Stimulated activated CD4-positive, alpha-beta T cell treated with anti-CD3 and anti-CD28 coated beads, Interleukin-15, amount 100 ng/mL, for 1 hour (primary cell): Measurements from ENCODE around the gene SPCS3.
A peak's percentile ranks its signal among the peaks of the same experiment; 100 is the strongest.
"Not testable (repeated sequence)": the region's sequence is repeated elsewhere in the genome, so short reads cannot be mapped to it uniquely, and the experiment has no call there.

Source experiments
- DNase-seq, 2 donors: peaks; one replicate each; pipeline ENCODE4 v3.0.0-alpha.2; 2020; ENCODE audit warnings: low read depth in 1 of 2, low spot score in 1 of 2

The SPCS3 gene

GRCh38 chr4:176303938-176304337 is 15.8 kb upstream of the SPCS3 start:
- no peak for DNase-seq

DNA sequence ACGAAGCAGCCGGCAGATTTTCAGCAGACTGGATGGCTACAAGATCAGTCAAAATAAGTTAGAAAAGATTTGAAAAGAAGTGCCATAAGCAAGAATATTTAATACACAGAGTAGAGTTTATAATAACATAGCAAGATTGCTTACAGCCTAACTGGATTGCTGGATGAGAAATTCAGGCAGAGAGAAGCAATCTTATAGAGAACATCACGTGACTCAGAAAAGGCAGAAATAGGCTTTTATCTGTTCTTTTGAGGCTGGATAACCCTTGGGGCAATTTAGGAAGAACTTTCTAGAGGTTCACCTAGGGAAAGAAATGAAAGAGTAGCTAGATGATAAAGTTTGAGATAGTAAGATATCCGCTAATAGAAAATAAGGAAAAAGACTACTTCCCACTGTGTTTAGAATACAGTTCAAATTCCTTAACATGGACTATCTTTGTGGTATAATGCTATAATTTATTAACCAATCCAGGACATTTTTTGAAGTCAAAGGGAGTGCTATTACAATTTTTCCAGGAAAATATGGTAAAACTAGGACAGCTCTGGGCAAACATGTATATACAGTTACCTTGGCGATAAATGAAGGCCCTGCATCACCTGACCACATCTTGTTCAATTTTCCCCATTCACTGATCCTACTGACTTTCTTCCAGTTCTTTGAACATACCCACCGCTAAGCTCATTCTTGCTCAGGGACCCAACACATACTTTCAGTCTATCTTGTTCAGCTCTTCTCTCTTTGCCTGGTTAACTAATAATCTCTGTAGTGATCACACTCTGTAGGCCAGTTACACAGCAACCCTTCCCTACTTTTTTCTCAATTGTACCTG is 12.7 kb upstream of the SPCS3 start:
- no peak for DNase-seq

- DNase-seq, result no peak
These were observed 12.2 kb upstream of the SPCS3 start for GRCh38 chr4:176307666-176307930.

- DNase-seq, result no peak
These were observed 11.3 kb upstream of the SPCS3 start for GRCh38 chr4:176308441-176308840.

GRCh38 chr4:176309046-176309445 is 10.7 kb upstream of the SPCS3 start:
- no peak for DNase-seq

GRCh38 chr4:176309772-176310171 is 10.0 kb upstream of the SPCS3 start:
- DNase-seq, result no peak

GRCh38 chr4:176313596-176314336 is 6.0 kb upstream of the SPCS3 start:
- no peak for DNase-seq

- no peak for DNase-seq
These were observed 539 bp upstream of the SPCS3 start for GRCh38 chr4:176319151-176319703.

GRCh38 chr4:176320340-176320975 is 692 bp downstream of the SPCS3 start:
- DNase-seq, result peak; percentile 74 to 77

DNA sequence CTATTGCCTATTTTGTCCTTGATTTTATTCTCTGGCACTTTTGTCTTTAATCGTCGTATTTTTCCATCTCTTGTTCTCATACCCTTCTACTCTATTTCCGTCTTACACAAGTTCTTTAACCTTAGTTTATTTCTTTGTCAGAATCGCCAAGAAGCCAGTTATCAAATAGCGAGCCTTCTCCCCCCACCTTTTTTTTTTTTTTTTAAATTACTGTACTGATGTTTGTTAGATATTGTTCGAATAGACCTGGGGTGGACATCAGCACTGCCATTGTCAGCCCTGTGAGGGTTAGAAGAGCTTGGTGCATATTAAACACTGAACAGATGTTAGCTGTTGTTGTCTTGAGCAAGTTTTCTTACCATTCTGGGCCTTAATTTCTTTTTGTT is 1.2 kb downstream of the SPCS3 start:
- DNase-seq, result no peak

DNA sequence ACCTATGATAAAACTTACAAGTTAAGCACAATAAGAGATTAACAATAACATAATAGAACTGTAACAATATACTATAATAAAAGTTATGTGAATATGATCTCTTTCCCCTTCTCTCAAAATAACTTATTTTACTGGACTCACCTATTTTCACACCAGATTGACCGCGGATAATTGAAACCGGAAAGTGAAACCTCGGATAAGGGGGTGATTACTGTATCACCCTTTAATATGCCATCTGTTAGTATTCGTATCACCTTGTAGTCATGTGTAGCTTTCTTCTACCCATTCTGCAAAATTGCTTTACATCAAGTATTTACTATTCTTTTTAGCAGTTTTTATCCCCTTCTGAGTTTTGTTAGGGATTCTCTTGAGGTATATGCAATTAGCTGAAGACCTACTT is 1.8 kb downstream of the SPCS3 start:
- no peak for DNase-seq

GRCh38 chr4:176323511-176324160 is 3.9 kb downstream of the SPCS3 start:
- DNase-seq, result no peak

DNA sequence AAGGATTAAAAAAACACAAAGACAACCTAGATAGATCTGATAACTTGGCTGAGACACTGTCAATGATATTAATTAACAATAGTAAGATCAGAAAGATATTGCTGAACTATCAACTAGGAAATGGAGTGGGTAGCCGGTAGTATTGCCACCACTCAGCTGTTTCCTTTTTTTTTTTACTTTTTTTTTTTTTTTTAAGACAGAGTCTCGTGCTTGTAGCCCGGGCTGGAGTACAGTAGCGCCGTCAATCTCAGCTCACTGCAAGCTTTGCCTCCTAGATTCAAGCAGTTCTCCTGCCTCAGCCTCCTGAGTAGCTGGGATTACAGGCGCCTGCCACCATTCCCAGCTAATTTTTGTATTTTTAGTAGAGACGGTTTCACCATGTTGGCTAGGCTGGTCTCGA is 5.1 kb downstream of the SPCS3 start:
- not testable (repeated sequence) for DNase-seq

DNA sequence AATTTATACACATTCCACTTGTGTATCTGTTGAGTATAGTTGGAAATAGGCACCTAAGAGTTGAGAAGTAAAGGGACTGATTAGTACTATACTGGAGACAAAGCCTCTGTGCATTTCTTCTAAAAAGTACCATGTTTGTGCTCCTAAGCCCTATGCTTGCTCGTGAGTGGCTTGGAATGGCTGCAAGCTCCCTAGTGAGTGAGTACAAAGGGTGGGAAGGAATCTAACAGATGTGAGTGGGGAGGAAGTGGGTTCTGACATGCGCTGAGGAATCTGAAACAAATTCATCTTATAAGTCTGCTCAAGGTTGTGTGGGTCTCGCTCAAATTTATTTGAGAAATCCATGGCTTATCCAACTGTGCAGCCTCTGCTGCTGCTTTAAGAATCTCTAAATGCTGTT is 13.3 kb downstream of the SPCS3 start:
- no peak for DNase-seq

DNA sequence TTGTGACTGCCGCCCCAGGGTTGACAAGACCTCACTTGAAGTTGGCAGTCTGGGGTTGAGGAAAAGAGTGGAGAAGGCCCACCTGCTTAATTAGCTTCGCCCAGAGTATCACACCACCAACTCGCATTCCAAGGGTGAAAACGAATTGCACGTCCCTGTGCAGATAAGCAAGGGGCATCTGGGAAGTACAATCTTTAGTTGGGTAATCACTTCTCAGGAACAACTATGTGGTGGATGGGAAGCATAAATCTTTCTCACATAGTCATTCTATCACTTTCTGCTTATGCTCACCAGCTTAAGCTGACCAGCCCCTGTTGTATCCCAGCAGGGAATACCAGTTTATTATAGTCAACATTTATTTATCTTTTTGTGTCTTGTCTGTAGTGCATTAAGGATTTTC is 14.3 kb downstream of the SPCS3 start:
- DNase-seq, result no peak

DNA sequence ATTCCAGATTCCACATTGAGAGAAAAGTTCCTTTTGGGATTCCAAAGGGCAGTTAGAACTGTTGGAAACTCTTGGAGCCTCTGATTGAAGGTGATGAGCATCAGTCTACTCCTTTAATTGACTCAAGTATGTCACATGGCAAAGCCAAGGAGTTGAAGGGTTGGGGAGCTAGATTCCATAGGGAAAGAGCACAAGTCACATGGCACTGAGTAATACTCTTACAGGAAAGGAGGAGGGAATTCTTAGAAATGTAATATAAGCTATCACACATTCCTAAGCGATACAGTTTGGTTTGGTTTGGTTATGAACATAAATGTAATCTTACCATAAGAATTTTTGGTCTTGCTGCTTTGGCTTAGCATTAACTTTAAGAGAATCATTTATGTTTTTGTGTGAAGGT is 15.7 kb downstream of the SPCS3 start:
- DNase-seq, result no peak

DNA sequence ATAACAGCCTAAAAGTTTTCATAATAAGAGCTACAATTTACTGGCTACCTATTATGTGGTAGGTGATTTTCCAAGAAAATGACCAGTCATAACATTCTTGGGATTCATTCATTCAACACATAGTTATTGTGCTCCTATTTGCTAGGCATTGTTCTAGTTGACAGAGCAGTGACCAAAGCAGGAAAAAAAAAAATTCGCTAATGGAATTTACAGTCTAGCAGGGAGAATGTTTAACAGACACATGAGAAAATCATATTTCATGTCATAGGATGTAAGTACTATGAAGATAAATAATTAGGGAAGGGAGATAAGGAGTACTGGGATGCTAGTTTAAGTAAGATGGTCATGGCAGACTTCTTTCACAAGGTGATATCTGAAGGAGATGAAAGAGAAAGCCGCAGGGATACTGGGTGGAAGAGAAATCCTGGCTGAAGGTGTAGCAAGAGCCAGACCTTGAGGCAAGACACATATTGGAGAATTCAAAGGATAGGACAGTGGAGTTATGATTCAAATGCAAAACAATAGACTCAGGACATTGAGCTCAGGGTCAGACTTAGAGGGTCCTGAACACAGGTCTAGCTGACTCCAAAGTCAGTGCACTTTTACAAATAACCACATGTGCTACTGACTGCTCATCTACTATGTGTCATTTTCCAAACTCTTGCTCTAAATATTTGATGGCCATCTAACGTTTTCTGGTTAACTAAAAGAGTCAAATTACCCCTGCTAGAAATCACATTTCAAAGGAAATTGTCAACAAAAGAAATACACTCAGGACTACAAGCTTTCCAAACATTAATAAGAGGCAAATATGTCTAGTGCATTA is 20.4 kb downstream of the SPCS3 start:
- DNase-seq, result no peak

DNA sequence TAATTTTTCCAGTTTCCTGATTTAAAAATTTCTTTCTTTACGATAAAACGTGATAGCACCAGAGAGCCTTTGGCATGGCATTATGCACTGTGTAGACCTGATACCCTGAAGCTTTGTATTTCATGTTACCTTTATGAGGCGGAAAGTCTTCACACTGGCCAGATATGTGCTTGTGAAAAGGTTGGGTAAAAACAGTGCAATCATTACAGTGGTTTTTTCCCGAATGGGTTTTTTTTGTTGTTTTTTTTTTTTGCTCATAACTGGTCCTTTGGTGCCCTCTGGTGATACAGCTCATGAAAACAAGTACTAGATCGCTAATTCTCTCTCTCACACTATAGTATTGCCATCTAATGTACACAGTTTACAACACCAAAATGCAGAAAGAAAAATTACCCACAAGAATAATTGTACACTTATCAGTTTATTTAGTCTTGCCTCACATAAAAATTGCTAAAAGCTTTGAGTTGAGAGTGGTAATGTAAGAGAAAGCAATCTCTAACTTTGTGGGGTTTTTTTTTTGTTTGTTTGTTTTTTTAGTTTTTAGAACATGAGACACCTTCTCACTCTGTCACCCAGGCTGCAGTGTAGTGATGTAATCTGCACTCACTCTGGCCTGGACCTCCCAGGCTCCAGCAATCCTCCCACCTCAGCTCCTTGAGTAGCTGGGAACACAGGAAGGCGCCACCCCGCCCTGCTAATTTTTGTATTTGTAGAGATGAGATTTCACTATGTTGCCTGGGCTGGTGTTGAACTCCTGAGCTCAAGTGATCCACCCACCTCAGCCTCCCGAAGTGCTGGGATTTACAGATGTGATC is 21.3 kb downstream of the SPCS3 start:
- DNase-seq, result no peak

DNA sequence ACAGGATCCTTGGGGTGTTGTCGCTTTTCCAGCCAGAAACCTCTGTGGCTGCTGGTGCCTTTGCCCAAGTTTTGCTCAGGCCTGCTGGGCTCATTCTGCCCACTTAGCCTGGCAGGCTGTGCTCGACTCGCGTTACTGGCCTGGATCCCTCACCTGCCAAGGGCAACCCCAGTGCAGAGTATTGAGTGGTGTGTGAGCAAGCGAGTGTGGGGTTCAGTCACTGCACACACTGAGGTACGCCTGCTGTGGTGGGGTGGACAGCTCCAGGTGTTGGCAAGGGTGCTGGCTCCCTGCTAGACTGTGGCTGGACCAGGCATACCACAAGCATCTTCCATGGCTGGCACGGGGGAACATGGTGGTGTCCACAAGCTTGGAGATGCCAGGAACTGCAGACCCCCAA is 22.6 kb downstream of the SPCS3 start:
- DNase-seq, result no peak

DNA sequence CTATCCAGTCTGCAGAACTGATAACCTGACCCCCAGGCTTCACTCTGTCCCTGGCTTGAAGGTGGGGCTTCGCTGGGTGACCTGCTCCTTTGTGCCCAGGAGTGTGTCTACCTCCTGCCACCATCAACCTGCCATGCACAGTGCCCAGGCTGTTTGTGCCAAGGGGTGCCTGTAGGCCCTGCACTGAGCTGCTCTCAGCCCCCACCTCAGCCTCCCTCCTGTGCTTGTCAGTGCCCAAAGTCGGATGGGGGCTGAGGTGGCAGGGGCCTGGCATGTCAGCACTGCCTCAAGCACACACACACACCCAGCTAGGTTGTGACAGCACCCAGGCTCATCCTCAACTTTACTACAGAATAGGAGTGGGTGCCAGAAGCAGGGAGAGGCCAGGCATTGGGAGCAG is 23.5 kb downstream of the SPCS3 start:
- no peak for DNase-seq
